GM12878 (cell line): ENCODE data around the gene ITGB2. TPM values are rescaled to one million over a fixed set of nuclear protein-coding genes. Genes with fewer than 3 reads are reported as not detected.

Experiments
- ATAC-seq: fragments of 200-7000 bp; cut with Tn5 transposase; 3 replicates; pipeline ENCODE4 v1.9.1; 2020; ENCODE audit warnings: mild to moderate bottlenecking, moderate library complexity
- BruUV-seq: library from RNA; stranded (reverse); fragments of 400-500 nt; replicated peaks from 2 replicates; lab custom pipeline; 2021; lab: Mats Ljungman, UMichigan
- CTCF ChIA-PET: fragments of 300-600 bp; sonication (Branson Sonifier 250); formaldehyde crosslinking; extraction: SDS; loops from one replicate; lab custom pipeline; 2021; ENCODE audit warnings: inconsistent platforms; lab: Yijun Ruan, JAX
- POLR2A ChIA-PET: fragments of 350-600 bp; formaldehyde crosslinking; extraction: SDS; loops from one replicate; lab custom pipeline; 2021; ENCODE audit warnings: inconsistent platforms; lab: Charles Lee
- RAD21 ChIA-PET: fragments of 300-600 bp; sonication (Branson Sonifier 250); formaldehyde crosslinking; loops from one replicate; lab custom pipeline; 2023; ENCODE audit warnings: antibody characterized with exemption; ENCODE audit not compliant: unreplicated experiment; lab: Charles Lee
- SMC1A ChIA-PET: fragments of 300-600 bp; sonication (Branson Sonifier 250); formaldehyde crosslinking; loops from one replicate; lab custom pipeline; 2023; ENCODE audit not compliant: unreplicated experiment, uncharacterized antibody; lab: Charles Lee
- DNase-seq: peaks from one replicate; pipeline ENCODE4 v3.0.0-alpha.2; 2011; ENCODE audit warnings: low read depth, low spot score
- FAIRE-seq: peaks from 3 replicates; lab custom pipeline; 2011; peaks lifted over from hg19 to GRCh38; lab: Jason Lieb, UNC
- H2AFZ ChIP-seq: 2 replicates; pipeline ENCODE4 v1.6.0; 2011; ENCODE audit warnings: low read depth, low read length, control low read depth; ENCODE audit not compliant: control insufficient read depth
- H3K27ac ChIP-seq: 2 replicates; pipeline ENCODE4 v1.5.1; 2011; ENCODE audit warnings: control low read depth; ENCODE audit not compliant: control insufficient read depth, insufficient read depth
- H3K27me3 ChIP-seq, 2 experiments: replicated peaks in 1 of 2; 2 replicates each; pipeline versions ENCODE4 v1.6.0 to v1.6.1; 2011; ENCODE audit warnings: low read length in 1 of 2; ENCODE audit not compliant: control insufficient read depth in 2 of 2, insufficient read depth in 2 of 2
- H3K36me3 ChIP-seq, 2 experiments: 2 replicates each; pipeline ENCODE4 v1.5.1; 2011; ENCODE audit warnings: low read length in 1 of 2; ENCODE audit not compliant: control insufficient read depth in 2 of 2, insufficient read depth in 2 of 2
- H3K4me1 ChIP-seq: 2 replicates; pipeline ENCODE4 v1.6.1; 2011; ENCODE audit warnings: mild to moderate bottlenecking, low read length, moderate library complexity, mixed read lengths; ENCODE audit not compliant: control insufficient read depth, insufficient read depth
- H3K4me2 ChIP-seq: 2 replicates; pipeline ENCODE4 v1.6.0; 2011; ENCODE audit warnings: control low read depth; ENCODE audit not compliant: control insufficient read depth, insufficient read depth
- H3K4me3 ChIP-seq: fragments of 200-600 bp; sonication (generic); 2 replicates; pipeline ENCODE4 v1.5.1; 2016
- H3K79me2 ChIP-seq: 2 replicates; pipeline ENCODE4 v1.6.0; 2011; ENCODE audit warnings: low read length; ENCODE audit not compliant: control insufficient read depth, insufficient read depth
- H3K9ac ChIP-seq: 2 replicates; pipeline ENCODE4 v1.8.0; 2011; ENCODE audit warnings: low read length, control low read depth, mixed read lengths; ENCODE audit not compliant: control insufficient read depth, insufficient read depth
- H3K9me3 ChIP-seq: replicated peaks from 3 replicates; pipeline ENCODE4 v1.5.1; 2011; ENCODE audit warnings: mild to moderate bottlenecking, low read length; ENCODE audit not compliant: control insufficient read depth, insufficient read depth
- H4K20me1 ChIP-seq: 2 replicates; pipeline ENCODE4 v1.6.0; 2011; ENCODE audit not compliant: control insufficient read depth, insufficient read depth
- HDAC6 ChIP-seq: fragments of 200-600 bp; sonication (generic); IDR thresholded peaks from one replicate; pipeline ENCODE4 v1.8.0; 2017; ENCODE audit warnings: antibody characterized with exemption; ENCODE audit not compliant: unreplicated experiment
- JUNB ChIP-seq: IDR thresholded peaks from 2 replicates; pipeline ENCODE4 v1.6.1; 2016; ENCODE audit warnings: antibody characterized with exemption, mild to moderate bottlenecking
- WGBS: methylation state at CpG from one replicate; pipeline ENCODE4 v1.1.6; 2016; ENCODE audit warnings: low lambda C conversion rate; ENCODE audit not compliant: insufficient replicate concordance, insufficient coverage; ENCODE audit errors: missing lambda C conversion rate; 5-methylcytosine and 5-hydroxymethylcytosine counted together
- in situ Hi-C: fragments of 300-500 bp; cut with MboI; formaldehyde crosslinking; loops from 9 replicates; pipeline ENCODE4 v1.14.3; 2018; ENCODE audit warnings: mixed read lengths
- intact Hi-C: fragments of 100-400 bp; cut with micrococcal nuclease; formaldehyde crosslinking; loops from one replicate; pipeline ENCODE4 v1.14.2; 2022; ENCODE audit not compliant: unreplicated experiment
- polyA plus RNA-seq, 11 experiments: library from polyadenylated mRNA; depleted of rRNA in 4 of 11; unstranded in 6 of 11; stranded (reverse) in 5 of 11; fragments of >200 nt; fragmentation: Nextera tagmentation in 4 of 11; fragmentation: Illumina TruSeq in 1 of 11; extraction: Ambion mirVana in 4 of 11; extraction: Trizol in 1 of 11; gene quantifications; 1 replicate in 1 of 11; 2 replicates in 10 of 11; pipeline versions ENCODE4 v1.2.1 to v1.2.3, GENCODE V29; 2011 to 2016; ENCODE audit warnings: inconsistent platforms in 2 of 11, missing spikeins in 2 of 11, low read depth in 1 of 11
- total RNA-seq, 4 experiments: library from RNA; depleted of rRNA in 3 of 4; stranded (reverse); fragments of >200 nt in 3 of 4; fragmentation: Illumina TruSeq in 1 of 4; extraction: Trizol in 1 of 4; gene quantifications; 2 replicates each; pipeline versions ENCODE4 v1.2.1 to v1.2.3, GENCODE V29; 2013 to 2021
- TF ChIP-seq, protein P1 (sequence below): fragments of 450-650 bp; IDR thresholded peaks from 2 replicates; pipeline ENCODE4 v1.6.1; 2016; ENCODE audit warnings: mild to moderate bottlenecking

Gene ITGB2
- total and polyA plus RNA-seq, 10 of the 15 experiments (the other 5 are each of a cell fraction or from before 2014, with no cell fraction given), result 8.0 to 172 (median 58.9) TPM

- RAD21 ChIA-PET, result interaction anchor here (1.1 to 4.0 kb wide), 5 partner anchors 36 to 71 kb away, joined by 3 to 28 read pairs (median 7); partner anchors contain the start of genes SLX9 and UBE2G2
- POLR2A ChIA-PET, result interaction anchor here (1.0 to 4.3 kb wide), 2 partner anchors 54 to 56 kb away, joined by 3 to 59 read pairs; partner anchors contain the start of gene SUMO3
- SMC1A ChIA-PET, result interaction anchor here (0.7 to 1.8 kb wide), 2 partner anchors 45 to 71 kb away, joined by 3 to 10 read pairs; partner anchors contain the start of gene UBE2G2
- no TSS peak for BruUV-seq
- H2AFZ ChIP-seq, result no peak overlapping the region
- H3K9me3 ChIP-seq, result no peaks in the 10 kb centered on the region
- H3K4me2 ChIP-seq, result peak overlapping the region; percentile 89
- H3K27me3 ChIP-seq, result no peaks in the 10 kb centered on the region
- ATAC-seq, result no peak
- peak overlapping the region; percentile 61; the same call in 1 of the 2 replicates for H3K9ac ChIP-seq
- H4K20me1 ChIP-seq, result peaks cover 8% of the 10 kb centered on the region
- H3K27ac ChIP-seq, result no peak overlapping the region
- WGBS, result 88% methylated on average over 14 of the region's 14 CpGs
- FAIRE-seq, result no peak
- DNase-seq, result no peak
- in situ Hi-C loops, result no loop called here
- TF ChIP-seq, protein P1, sequence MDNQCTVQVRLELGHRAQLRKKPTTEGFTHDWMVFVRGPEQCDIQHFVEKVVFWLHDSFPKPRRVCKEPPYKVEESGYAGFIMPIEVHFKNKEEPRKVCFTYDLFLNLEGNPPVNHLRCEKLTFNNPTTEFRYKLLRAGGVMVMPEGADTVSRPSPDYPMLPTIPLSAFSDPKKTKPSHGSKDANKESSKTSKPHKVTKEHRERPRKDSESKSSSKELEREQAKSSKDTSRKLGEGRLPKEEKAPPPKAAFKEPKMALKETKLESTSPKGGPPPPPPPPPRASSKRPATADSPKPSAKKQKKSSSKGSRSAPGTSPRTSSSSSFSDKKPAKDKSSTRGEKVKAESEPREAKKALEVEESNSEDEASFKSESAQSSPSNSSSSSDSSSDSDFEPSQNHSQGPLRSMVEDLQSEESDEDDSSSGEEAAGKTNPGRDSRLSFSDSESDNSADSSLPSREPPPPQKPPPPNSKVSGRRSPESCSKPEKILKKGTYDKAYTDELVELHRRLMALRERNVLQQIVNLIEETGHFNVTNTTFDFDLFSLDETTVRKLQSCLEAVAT, result peak; percentile 46
- TF ChIP-seq HDAC6 (no peak), JUNB (no peak)
- intact Hi-C loops, result loop anchor here (5.0 kb wide), 2 partner anchors 54 to 69 kb away; partner anchors contain the start of genes SUMO3 and UBE2G2
- peaks cover 64% of the 10 kb centered on the region for H3K79me2 ChIP-seq
- H3K4me1 ChIP-seq, result peaks cover 23% of the 10 kb centered on the region
- H3K4me3 ChIP-seq, result peak overlapping the region; percentile 92
- H3K36me3 ChIP-seq, result no peaks in the 10 kb centered on the region; a peak in 1 of 4 replicates
- CTCF ChIA-PET, result interaction anchor here (3.9 to 7.4 kb wide), 2 partner anchors 59 to 72 kb away, joined by 26 to 67 read pairs; partner anchors contain the start of gene UBE2G2
These were observed 49.0 kb downstream of the ITGB2 start for GRCh38 chr21:44871576-44872269.
